GM19452 (cell line): ENCODE results near the gene ATN1.

Experiments used
- ATAC-seq: cut with Tn5 transposase; IDR thresholded peaks from one replicate; pipeline ENCODE4 v1.9.1; 2021; ENCODE audit not compliant: unreplicated experiment

ATN1 gene

GRCh38 chr12:6956021-6956727, 28.4 kb downstream of the ATN1 start:
- no peak for ATAC-seq

- ATAC-seq = no peak
These were observed 29.5 kb downstream of the ATN1 start for GRCh38 chr12:6957151-6957701.

GRCh38 chr12:6957741-6958608, 30.2 kb downstream of the ATN1 start:
- no peak for ATAC-seq

GRCh38 chr12:6958609-6959057, 30.9 kb downstream of the ATN1 start:
- no peak for ATAC-seq

GRCh38 chr12:6959058-6959804, 31.5 kb downstream of the ATN1 start:
- peak; percentile 41 for ATAC-seq

GRCh38 chr12:6959805-6960592, 32.2 kb downstream of the ATN1 start:
- ATAC-seq = no peak

- ATAC-seq = no peak
These were observed 33.0 kb downstream of the ATN1 start for GRCh38 chr12:6960593-6961277.

GRCh38 chr12:6961278-6961694, 33.5 kb downstream of the ATN1 start:
- ATAC-seq = no peak

GRCh38 chr12:6961695-6962284, 34.0 kb downstream of the ATN1 start:
- ATAC-seq = no peak

- no peak for ATAC-seq
These were observed 34.7 kb downstream of the ATN1 start for GRCh38 chr12:6962285-6963015.

- no peak for ATAC-seq
These were observed 35.4 kb downstream of the ATN1 start for GRCh38 chr12:6963016-6963731.

GRCh38 chr12:6963791-6964413, 36.1 kb downstream of the ATN1 start:
- ATAC-seq = no peak

- ATAC-seq = no peak
These were observed 36.9 kb downstream of the ATN1 start for GRCh38 chr12:6964605-6965025.

GRCh38 chr12:6965026-6965661, 37.4 kb downstream of the ATN1 start:
- no peak for ATAC-seq

- no peak for ATAC-seq
These were observed 38.0 kb downstream of the ATN1 start for GRCh38 chr12:6965714-6966113.

GRCh38 chr12:6966351-6966750, 38.6 kb downstream of the ATN1 start:
- no peak for ATAC-seq

GRCh38 chr12:6967651-6968100, 39.9 kb downstream of the ATN1 start:
- ATAC-seq = no peak
